Stimulated activated CD8-positive, alpha-beta memory T cell treated with anti-CD3 and anti-CD28 coated beads, Interleukin-15, amount 100 ng/mL, for 1 hour (primary cell): ENCODE results near the gene DNAH2.
A peak's percentile ranks its signal among the peaks of the same experiment; 100 is the strongest.

Experiments used
- DNase-seq: peaks from one replicate; pipeline ENCODE4 v3.0.0-alpha.2; 2020; ENCODE audit warnings: low read depth

Gene DNAH2

DNA sequence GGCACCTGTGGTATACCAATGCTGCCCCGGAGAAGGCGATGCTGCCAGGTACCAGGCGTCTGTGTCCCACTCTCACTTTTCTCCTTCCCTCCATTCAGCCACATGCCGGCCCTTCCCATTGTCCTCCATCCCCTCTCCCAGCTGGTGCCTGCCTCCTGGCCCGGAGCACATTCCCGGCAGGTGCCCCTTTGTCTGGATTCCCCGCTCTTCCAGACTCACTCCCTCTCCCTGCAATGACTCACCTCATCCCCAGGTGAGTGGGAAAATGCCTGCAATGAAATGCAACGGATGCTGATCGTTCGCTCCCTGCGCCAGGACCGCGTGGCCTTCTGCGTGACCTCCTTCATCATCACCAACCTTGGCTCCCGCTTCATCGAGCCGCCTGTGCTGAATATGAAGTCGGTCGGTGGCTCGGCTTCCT lies 106.0 kb downstream of the DNAH2 start:
- DNase-seq, result no peak

DNA sequence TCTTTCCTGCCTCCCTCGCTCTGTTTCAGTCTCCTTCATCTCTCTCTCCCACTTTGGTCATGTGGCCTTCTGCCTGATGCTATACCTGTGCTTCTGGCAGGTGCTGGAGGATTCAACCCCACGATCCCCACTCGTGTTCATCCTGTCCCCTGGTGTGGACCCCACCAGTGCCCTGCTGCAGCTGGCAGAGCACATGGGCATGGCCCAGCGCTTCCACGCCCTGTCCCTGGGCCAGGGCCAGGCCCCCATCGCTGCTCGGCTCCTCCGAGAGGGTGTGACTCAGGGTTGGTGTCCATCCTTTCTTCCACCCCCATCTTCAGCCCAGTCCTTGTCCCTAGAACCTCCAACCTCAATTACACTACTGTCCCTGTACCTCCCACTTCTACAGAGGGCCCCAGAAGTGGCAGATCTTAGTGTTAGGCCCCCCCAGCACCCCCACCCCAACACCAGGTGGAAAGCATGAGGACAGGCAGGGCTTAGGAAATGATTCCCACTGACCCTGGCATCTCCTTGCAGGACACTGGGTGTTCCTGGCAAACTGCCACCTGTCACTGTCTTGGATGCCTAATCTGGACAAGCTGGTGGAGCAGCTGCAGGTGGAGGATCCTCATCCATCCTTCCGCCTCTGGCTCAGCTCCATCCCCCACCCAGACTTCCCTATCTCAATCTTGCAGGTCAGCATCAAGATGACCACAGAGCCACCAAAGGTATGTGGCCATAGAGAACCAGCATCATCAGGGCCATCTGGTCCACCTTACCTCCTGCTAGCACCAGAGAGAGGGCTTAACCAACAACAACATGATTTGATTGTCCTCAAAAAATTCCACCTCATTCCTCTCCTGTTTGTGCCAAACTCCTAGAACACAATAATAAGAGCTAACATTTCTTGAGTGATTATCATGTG lies 106.7 kb downstream of the DNAH2 start:
- no peak for DNase-seq

DNA sequence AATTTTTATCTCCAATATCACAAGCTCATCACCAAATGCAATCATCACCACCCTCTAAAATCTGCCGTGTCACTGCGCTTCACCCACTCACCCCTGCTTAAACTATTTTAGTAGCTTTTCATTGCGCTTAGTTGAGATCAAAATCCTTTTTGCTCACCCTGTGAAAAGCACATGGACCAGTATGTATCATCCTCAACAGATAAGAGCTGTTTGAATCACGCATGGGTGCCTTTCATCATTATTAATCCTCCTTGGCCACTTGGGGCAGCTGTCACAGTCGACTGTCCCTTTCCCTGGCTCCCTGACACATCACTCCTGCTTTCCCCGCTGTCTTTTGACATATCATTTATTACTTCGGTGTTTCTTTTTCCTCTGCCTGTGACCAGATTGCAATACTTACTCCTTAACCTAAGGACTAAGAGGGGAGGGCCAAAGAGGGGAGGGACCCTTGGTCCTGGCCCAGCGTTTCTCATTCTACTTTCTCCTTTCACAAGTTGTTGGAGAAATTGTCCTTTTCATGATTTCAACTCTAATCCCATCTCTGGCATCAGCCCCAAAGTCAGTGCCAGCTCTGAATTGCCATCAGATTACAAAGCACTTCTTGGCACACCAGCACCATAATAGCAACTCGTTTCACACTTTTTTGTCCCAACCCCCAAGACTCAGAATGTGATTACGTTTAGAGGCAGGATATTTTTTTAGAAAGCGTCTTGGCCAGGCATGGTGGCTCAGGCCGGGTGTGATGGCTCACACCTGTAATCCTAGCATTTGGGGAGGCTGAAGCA lies 107.9 kb downstream of the DNAH2 start:
- no peak for DNase-seq

- DNase-seq, result no peak
Observed at GRCh38 chr17:7830616-7831015, 113.1 kb downstream of the DNAH2 start.

DNA sequence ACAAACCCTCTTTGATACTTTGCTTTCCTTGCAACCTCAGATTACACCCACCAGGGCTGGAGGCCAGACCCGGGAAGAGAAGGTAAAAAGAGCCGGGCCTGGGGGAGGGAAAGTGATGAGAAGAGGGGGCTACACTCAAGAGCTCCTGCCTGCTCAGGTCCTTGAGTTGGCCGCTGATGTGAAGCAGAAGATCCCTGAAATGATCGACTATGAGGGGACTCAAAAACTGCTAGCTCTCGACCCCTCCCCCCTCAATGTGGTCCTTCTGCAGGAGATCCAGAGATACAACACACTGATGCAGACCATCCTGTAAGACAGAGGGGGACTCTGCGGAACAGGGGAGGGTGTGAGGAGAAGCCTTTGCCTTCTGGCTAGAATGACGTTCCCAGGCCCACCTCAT lies 113.7 kb downstream of the DNAH2 start:
- no peak for DNase-seq

GRCh38 chr17:7832431-7832830 lies 114.9 kb downstream of the DNAH2 start:
- no peak for DNase-seq

- no peak for DNase-seq
Observed at GRCh38 chr17:7833011-7833794, 115.7 kb downstream of the DNAH2 start.

DNA sequence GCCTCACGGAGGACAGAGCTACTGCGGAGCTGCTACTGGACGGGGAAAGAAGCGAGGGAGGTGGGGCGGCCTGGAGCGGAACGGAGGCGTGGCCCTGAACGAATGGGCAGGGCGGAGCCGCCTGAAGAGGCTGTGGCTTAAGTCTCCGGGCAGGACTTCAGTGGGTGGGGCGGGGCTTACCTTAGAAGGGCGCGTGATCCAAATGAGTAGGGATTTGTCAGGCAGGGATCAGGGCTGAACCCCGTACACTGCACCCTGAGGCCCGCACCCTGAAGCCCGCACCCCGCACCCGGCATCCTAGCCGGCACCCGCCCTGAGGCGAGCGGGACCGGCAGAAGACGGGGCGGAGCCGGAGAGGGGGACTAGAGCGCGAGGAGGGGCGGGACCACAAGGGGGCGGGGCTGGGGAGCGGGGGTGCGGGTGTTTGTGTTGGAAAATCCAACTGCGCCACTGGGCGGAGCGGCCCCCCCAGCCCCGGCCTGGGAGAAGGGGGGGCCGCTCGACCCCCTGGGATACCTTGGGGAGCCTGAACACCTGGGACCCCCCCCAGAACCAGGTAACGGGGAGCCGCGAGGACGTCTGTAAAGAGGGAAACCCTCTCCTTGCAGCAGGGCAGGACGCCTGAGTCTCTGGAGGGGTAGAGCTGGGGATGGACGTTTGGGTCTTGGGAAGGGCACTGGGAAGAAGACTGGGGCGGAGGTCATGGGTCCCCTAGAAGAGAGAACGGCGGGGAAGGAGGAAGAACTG lies 116.4 kb downstream of the DNAH2 start, which contains the start of gene KDM6B:
Gene KDM6B (plus strand): TSS at position 423 of the 747 bp plus-strand sequence. CDS start 11,338 bp downstream, outside the sequence.
- DNase-seq, result peak; percentile 75

GRCh38 chr17:7834542-7834956 lies 117.0 kb downstream of the DNAH2 start:
- DNase-seq, result no peak

DNA sequence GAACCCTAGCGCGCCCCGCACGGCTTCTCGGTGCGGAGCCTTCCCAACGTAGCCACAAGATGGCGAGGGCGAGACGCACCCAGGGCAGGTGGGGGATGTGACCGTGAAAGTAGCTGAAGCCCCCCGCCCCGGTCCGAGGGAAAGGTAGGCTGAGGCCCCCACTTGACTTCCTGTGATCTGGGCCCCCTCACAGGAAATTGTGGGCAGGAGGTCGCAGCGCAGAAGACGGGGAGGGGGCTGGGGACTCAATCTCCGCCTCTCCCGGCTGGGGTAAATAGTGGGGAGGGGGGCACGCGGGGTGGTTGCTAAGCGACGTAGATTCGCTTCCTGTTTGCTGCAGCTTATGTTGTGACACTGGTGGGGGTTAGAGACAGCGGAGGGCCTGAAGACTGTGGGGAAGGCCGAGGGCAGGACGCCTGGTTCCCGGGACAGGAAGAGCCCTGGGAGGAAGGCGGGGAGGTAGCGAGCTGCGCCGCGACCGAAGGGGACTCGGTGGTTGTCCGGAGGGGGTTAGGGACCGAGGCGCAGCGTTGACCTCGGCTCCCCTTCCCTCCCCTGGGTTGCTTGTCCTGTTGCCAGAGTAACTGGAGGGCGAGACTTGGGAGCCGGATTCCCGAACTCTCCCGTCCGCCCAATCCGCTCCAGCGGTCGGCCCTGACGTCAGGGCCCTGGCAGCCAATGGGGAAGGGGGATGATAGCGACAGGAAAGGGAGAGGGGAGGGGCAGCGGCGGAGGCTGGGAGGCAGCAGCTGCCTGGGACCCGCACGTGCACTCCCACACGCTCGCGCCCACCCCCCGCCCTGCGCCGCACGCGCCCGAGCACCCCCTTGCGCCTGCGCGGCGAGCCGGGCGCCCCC lies 117.6 kb downstream of the DNAH2 start:
- peak; percentile 60 for DNase-seq

- no peak for DNase-seq
Observed at GRCh38 chr17:7835814-7836595, 118.5 kb downstream of the DNAH2 start.

DNA sequence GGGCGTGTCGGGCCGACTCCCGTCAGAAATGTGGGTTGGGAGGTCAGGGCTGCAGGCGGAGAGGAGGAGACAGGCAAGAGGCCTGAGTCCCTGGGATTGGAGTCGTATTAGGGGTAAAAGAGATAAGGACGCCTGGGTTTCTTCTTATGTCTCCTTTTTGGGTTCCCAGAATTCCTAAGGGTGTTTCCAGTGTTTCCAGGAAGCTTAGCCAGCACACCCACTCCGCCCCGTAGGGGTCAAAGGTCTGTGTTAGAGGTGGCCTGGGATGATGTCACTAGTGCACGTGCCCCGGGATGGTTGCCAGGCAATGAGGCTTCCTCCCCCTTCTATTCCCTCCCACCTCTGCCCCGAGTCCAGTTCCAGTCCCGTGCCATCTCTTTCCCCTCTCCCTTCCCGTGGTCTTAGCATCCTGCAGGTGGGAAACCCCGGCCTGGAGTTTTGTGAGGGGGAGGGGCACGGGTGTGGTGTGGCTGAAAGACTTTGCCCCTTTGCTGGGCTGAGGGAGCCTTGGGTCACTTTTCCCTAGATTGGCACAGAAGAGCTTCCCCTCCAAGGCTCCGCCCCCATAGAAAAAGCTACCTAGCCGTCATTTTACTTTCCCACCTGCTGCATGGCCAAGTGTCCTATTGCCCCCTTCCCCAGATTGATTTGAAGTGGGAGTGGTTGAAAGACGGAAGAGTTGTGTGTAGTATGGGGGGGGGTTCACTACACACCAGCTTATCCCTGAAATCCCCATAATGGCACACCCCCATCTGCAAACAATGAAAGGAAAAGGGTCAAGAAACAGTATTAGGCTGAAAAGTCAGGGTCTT lies 119.3 kb downstream of the DNAH2 start:
- DNase-seq, result no peak

DNA sequence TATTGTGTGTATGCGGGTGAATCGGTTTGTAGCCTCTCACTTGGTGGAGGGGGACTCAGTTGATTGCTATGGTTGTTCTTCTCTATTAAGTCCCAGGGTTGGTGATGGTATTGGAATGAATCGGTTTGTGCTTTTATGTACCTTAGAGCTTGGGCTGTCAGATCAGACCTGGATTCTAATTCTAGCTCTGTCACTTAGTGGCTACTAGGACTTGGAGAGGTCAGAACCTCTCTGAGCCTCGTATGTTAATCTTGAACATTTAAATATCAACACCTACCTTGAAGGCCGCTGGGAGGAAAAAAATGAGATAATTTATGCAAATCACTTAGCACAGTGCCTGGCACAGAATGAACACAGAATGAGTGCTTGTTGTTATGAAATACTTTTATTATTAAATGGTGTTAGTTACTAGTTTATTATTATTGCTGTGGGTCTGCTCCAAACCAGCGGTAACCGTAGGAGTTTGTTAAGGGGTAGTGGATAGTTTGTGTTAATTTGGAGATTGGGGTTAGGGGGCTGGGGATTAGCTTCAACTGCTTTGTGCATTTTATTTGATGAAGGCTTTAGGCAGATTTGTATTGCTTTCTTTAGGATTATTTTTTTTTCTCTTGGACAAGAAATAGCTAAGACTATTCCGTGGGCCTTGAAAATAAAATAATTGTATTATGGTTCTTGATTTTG lies 120.0 kb downstream of the DNAH2 start:
- no peak for DNase-seq

DNA sequence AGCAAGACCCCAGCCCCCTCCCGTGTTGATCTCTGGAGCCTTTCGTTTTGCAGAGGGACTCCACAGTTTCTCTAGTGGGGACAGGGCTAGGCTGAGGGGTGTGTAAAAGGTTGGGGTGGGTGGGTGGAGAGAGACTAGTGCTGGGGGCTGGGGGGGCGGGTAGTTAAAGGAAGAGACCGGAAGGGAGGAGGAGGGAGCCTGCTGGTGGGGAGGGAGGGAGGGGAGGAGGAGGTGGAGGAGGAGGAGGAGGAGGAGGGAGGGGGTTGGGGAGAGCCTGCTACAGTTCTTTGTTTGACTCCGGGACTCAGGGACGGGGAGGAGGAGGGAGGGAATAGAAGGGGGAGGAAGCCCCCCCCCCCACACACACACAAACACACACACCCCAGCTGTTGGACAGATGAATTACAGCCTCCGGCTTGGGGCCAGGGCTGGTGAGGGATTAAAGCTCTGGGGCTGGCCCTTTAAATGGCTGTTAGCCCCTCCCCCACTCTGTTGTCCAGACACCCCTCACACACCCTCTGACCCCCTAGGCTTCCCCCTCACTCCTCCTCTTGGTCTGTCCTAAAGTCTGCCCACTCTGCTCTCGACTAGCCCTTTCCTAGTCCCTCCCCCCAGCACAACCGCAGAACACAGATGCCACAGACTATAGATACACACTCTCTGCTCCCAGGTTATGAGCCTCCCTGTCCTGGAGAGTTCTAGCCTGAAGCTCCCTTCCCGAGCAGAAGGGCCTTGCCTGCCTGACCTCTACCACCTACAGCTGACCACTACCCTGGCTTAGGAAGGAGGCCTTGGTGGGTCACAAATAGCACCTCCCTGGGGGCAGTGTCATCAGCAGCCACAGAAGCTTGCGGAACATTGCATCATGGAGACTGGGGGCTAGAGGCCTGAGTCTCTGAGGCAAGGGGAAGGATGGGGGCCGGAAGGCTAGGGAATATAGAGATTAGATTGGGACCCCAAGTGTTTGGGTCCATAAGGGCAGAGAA lies 120.8 kb downstream of the DNAH2 start:
- no peak for DNase-seq

- no peak for DNase-seq
Observed at GRCh38 chr17:7839190-7839875, 121.8 kb downstream of the DNAH2 start.

- DNase-seq, result no peak
Observed at GRCh38 chr17:7839876-7840261, 122.3 kb downstream of the DNAH2 start.
